HL-60/S4 treated with phorbol 12-myristate 13-acetate at 8.2 ng/mL for 4 days and 3 days (cell line): ENCODE measurements around the gene SDHB.

Source experiments
- in situ Hi-C: fragments of 300-500 bp; cut with MboI; formaldehyde crosslinking; loops from 2 replicates; pipeline ENCODE4 v1.15.0; 2022; ENCODE audit warnings: low sequenced_read_pairs

Gene SDHB

DNA sequence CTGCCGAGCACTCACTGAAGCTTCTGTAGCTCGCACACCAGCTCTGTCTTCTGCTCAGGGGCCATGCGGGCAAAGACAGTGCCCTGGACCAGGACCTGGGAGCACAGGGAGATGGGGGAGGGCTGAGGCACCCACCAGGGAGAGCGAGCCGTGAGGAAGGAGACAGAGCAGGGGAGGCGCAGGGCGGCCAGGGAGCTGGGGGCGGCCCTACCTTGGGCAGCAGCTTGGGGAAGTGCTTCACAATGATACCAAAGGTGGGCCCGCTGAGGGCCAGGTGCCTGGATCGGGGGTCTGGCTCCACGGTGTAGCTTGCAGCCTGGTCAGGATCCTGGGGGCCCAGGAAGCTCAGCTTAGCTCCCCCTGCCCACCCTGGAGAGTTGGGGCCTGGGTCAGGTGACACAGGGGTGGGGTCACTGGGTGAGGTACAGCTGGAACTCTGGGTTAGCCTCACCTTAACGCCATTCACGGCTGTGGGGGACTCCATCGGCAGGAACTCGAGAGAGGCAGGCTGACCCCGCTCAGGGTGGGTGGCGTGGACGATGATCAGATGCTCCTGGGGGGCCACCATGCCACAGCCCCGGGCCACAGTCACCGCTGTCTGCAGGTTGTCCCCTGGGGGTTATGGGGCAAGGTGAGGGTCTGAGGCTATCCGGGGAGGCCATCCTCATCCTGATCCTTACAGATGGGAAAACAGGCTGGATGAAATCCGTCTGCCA lies 64.0 kb downstream of the SDHB start:
- in situ Hi-C loops, result no loop called here

DNA sequence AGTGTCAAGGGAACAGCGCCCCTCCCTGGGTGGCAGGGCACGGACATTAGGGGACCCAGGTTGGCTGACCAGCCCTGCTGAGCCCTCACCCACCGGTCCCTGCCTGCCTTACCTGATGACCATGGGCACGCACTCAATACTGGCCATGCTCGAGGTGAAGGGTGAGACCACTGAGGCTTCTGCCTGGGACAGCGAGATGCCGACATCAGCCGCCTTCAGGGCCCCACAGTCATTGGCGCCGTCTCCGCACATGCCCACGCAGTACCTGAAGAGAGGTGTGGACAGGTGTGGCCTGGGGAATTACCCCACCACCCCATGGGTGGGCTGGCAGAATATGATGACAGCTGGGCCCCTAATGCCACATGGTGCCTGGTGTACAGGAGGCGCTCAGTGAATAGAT lies 65.6 kb downstream of the SDHB start:
- in situ Hi-C loops, result no loop called here

DNA sequence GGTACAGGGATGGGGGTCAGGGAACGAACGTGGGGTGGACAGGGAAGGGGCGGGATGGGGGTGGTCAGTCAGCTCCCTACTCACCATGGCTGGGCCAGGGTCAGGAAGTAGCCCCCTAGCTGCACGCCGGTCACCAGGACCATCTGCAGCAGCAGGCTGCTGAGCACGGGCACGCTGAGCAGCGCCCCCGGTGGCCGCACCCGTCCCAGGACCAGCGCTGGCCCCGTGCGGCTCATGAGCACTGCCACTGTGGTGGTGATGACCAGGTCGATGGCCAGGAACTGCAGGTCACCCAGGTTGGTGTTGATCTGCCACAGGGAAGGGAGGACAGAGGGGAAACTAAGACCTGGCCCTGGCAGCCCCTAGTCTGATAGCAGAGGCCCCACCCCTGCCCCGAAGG lies 66.9 kb downstream of the SDHB start:
- in situ Hi-C loops, result no loop called here

DNA sequence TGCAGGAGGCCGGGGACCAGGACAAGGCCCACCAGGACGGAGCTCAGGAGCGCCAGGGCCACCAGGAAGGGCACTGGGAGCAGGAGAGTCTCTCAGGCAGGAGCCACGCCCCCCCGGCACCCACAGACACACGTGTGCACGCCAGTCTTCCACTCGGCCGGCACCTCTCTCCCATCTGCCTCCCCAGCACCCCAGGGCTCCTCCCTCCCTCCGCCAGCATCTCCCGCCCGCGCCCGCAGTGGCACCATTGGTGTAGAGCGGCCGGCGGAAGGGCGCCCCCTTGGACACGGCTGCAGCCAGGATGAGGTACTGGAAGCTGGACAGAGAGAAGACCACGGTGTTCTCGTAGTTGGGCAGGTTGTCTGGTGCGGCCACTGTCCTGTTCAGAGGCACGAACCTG lies 67.3 kb downstream of the SDHB start:
- in situ Hi-C loops, result no loop called here

DNA sequence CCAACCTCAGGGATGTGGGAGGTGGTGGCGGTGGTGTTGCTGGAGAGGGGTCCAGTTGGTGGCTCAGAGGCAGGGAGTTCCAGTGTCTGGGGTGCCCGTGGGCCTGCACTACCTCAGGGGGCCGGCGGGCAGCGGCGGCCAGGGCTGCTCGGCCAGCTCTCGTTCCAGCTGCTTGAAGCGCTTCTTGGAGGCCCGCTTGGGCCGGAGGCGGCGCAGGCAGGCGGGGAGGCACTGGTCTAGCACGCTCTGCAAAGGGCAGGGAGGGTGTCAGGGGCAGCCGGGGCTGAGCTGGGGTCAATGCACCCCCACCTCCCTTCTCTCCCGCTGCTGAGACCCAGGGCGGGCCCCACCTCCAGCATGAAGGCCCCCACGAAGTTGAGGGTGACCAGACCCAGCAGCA lies 67.7 kb downstream of the SDHB start:
- in situ Hi-C loops, result no loop called here

DNA sequence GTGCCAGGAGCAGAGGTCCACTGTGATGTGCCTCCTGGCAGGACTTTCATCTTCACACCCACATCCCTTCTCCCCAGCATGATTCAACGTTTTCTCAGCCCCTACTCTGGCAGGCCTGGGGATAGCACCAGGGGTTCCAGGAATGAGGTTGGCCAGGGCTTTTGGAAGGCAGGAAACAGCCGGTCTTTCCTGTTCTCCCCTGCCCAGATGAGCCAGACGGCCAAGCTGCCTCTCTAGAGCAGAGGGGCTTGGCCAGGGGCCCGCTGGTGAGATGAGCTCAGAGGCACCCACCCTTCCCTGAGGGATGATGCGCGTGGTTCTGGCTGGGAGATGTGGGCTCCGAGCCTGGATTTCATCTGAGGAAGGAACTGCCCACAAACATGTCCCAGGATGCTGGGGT lies 69.1 kb downstream of the SDHB start:
- in situ Hi-C loops, result no loop called here

DNA sequence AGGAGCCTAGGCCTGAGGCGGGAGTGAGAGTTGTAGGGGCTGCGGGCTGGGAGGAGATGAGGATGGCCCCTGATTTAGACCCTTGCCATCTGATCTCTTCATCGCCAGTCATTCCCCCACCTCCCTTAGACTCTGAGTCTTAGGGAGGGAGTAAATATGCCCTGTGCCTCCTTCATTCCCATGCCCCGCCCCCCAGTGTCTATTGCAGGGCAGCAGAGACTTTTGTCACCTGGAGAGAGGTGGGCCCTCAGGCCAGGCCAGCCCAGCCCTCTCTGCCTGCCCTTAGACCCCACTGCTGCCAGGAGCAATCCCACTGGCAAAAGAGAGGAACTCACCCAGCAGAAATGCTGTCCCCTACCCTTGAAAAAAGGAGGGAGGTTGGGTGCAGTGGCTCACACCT lies 70.2 kb downstream of the SDHB start:
- in situ Hi-C loops, result no loop called here

DNA sequence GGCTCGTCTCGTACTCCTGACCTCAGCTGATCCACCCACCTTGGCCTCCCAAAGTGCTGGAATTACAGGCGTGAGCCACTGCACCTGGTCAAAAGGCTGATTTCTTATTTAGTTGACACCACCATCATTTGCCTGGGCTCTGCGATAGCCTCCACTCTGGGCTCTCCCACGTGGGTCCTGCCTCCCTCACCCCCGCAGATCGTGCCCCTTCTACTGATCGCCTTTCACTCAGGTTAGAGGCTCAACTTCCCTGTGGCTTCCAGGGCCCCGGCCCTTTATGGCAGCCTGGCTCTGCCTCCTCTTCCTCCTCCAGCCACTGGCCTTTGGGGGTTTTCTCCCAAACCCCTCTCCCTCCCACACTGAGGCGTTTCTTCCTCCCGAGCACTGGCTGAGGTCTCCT lies 70.9 kb downstream of the SDHB start:
- in situ Hi-C loops, result no loop called here

DNA sequence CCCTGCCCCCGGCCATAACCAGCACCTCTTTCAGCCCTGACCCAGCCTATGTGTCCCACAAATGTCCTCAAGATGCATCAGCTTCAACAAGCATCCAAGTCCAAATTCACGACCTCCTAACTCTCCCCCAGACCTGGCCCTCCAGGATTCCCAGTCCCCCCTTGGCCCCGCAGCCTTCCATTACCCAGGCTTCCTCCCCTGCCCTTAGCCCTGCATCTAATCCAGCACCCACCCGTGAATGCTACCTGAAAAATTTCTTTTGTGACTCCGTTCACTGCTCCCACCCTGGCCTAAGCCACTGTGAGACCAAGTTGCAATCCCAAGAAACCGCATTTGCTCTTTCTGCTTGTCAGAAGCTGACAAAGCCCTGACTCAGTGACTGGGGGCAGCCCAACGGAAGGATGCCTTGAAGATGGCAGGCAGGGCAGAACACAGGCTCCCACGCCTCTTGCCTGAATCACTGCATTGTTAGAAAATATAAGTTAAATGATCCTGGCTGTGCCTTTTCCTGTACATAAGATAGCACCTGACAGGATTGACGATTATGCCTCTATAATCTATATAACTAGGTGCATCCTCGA lies 72.5 kb downstream of the SDHB start:
- in situ Hi-C loops, result no loop called here

DNA sequence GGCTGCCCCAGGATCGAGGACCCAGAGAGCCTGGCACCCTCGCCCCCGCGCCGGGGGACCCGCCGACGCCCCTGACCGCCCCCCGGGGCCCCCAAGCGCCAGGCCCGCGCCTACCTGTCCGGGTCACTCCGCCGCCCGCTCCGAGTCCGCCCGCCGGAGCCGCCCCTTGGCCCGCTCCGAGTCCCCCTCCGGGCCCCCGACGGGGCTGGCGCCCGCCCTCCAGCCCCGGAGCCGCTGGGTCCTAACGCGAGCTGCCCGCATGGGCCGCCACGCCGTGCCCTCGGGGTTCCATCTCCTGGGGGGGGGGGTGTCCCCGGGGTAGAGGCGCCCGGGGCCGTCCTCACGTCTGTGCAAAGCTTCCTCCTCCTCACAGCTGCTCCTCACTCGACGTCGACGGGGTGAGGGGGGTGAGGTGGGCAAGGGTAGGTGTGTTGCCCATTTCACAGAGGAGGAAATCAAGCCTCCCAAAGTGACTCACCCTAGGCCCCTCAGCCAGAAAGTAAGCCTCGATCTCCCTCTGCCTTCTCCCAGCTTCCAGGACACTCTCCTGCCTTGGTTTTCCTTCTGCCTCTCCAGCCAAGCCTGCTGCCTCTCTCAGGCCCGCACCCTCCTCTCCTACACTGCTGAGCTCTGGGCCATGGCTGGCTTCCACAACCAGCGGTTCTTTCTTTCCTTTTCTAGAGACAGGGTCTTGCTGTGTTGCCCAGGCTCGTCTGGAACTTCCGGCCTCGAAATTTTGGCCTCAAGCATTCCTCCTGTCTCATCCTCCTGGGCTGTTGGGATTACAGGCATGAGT lies 73.2 kb downstream of the SDHB start, which contains the start of gene MFAP2:
MFAP2 (minus strand) TSS at position 148 of the 796 bp plus-strand sequence. CDS start 2,347 bp downstream, outside the sequence.
- in situ Hi-C loops, result no loop called here

DNA sequence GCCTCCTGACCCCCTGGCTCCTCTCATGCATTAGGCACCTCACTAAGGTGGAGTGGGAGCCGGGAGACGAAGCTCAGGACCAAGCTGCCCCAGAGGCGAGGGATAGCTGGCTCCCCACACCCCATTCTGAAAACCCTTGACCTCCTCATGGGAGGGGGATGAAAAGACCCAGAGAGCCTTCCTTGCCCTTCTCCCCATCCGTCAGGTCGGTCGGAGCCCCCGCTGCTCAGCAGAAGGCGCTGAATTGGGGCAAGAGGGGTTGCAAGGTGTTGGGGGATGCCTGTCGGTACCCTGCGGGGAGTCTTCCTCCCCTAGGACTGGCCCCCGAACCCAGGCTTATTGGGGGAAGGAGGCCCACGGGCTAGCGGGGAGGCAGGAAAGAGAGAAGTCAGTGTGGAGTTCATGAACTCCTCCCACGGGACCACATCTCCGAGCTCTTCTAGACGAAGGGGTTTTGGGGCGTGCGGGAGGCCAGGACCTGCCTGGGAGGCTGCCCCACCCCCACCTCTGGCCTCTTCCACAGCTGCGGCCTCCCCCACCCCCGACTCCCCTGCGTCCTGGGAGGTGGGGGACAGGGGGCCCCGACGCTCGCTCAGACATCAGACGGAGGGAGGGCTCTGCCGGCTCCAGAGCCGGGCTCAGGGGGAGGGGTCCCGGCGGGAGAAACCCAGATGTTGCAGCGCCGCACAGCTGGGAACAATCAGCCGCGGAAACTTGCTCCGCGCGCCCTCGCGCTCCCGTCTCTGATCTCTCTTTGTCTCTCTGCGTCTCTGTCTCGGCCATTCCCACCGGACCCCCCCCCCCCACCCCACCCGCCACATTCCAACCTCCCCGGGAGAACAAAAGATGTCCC lies 74.1 kb downstream of the SDHB start:
- in situ Hi-C loops, result no loop called here

DNA sequence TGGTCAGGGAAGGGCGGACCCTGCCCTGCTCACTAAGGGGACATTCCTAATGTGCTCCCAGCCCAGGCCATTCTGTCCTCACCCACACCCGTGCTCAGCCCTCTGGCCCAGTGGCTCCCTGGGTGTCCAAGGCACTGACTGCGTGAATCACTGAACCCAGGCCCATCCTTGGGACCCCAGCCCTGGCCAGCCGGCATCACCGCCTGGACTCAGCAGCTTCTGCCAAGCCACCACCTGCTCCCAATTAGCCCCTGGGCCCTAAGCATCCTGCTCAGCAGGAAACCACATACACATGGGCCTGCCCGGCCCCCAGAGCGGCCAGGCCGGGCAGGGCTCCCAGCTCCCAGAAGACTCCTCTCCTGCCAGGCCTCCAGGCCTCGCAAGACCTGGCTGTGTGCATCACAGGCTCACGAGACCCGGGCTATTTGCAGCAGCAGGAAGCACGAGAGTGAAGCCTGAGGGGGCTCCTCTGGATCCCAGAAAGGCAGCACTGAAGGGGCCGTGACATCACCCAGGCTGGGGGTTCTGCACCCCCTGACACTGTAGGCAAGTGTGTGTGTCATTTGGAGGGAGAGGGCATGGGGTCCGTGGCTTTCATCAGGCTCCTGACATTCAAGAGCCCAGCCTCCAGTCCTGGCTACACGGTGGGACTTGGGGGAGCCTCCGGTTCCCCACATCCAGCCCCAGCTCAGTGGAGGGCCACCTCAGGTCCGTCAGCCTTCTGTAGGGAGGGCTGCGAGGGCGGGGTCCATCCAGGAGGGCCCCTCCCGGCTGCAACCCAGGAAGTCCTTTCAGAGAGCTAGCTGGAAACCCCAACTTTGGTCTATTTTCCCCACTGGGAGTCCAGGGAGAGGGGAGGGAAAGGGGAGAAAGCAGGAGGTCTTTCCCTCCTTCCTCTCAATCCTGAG lies 75.0 kb downstream of the SDHB start:
- in situ Hi-C loops, result no loop called here

DNA sequence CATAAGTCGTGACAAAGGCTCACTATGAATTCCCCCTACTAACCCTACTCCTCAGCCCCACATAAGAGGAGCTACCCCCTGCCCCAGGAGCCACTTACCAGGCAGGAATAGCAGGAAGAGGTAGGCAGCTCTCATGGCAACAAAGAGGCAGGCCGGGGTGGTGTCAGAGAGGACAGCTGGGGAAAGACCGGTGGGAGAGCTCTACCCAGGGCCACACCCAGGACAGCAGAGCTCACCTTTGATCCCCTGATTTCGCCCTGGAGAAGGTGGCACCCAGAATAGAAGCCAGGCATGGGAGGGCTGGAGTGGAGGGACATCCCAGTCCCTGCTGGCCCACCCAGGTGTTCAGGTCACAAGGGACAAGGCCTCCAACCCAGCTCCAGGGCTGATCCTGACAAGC lies 75.7 kb downstream of the SDHB start:
- in situ Hi-C loops, result no loop called here

DNA sequence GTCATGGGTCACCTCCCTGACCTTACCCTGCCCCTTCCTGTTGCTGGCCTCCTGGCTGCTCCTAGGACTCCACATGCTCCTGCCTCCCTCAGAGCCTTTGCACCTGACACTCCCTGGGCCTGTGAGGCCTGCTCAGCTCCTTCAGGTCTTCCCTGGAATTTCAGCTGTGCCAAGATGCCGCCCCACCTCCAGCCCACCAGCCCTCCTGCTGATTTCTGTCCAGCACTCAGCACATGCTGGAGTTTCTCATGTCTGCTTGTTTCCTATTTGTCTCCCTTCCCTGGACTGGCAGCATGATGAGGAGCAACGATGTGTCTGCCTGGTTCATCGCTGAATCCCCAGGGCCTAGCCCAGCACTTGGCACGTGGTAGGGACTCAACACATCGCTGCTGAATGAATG lies 76.5 kb downstream of the SDHB start:
- in situ Hi-C loops, result no loop called here

DNA sequence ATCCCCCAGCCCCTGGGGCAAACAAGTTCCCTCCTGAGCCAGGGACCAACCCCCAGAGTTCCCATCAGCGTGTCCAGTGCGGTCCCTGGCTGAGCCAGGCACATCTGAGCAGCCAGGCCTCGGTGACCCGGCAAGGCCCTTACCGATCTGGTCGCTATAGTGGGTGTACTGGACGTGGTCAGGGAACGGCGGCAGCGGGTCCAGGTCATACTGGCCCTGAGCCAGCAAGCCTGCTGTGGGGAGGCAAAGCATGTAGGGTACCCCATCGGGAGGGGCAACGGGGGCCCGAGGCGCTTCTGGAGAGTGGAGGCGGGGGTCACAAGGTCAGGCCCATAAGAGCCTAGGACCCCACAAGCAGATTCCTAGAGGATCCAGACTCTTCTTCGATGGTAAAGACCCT lies 76.9 kb downstream of the SDHB start:
- in situ Hi-C loops, result no loop called here

DNA sequence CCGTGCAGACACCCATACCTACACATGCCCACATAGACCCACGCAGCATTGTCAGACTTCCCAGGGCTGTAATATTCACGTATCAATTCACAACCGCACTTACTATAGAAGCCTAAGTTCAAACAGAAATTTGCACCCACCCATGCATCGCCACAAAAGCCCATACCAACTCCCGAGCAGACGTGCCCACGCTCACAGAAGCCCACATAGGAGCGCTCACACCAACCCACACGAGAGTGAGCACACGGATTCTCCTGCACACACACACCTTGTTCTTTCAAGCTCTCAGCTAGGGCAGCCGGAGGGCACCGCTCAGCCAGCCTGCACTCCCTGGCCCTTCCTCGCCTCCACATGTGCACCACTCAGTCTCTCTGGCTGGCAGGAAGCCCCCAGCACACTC lies 78.0 kb downstream of the SDHB start:
- in situ Hi-C loops, result no loop called here

DNA sequence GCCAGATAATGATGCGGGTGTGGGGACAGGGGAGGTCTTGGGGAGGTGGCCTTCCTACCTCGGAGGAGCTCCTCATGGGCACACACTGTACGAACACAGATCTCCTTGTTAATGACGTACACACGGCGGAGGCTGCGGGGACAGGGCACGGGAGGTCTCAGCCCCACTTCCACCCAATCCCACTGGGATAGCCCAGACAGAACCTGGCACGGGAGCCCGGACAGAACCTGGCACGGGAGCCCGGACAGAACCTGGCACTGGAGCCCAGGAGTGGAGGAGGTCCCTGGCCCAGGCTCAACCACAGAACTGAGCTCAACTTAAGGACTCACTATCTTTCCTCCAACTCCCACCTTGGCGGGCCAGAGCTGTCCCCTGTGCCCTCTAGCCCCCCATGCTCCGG lies 78.6 kb downstream of the SDHB start:
- in situ Hi-C loops, result no loop called here

DNA sequence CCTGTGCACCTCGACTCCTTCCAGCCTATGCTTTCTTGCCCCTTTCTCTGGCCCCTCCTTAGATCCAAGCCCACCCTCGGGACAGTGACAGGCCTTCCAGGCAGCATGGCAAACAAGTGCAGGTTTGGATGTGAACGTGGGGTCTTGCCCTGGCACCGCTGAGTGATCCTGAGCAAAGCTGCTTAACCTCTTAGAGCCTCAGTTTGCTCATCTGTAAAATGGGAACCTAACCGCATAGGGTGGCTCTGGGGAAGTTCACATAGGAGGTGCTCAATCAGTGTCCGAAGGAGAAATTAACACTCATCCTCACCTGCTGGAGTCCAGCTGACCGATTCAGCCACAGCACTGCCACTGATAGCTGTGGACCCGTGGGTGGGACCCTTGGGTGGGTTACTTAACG lies 80.6 kb downstream of the SDHB start:
- in situ Hi-C loops, result no loop called here

DNA sequence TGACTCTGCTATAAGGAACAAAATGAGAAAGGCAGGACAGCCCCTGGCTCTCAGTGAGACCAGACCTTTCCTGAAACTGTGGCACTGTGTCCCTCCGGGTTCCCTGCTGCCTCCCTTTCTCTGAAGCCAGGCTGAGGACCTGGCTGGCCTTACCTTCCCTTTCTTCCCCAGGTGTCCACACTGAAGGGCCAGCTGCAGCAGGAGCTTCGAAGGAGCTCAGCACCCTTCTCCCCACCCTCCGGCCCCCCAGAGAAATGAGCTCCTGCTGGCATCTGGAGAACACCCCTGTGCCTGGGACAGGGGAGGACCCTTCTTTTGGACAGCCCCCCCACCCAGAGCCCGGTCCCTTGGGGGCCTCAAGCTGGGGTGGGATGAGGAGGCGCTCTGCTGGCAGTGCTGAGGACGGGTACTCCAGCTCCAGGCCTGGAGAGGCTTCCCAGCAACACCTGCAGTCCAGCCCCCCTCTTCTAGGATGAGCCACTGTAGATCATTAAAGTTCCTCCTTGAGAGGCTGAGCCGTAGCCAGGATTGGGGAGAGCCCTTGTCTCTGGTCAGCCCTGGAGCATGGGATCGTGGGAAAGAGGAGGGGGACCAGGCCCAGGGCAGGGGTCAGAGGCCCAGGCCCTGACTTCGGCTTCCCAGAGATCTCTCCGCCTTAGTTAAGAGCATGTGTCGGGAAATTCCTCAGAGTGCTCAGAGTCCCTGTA lies 81.5 kb downstream of the SDHB start:
- in situ Hi-C loops, result no loop called here
